ENCODE measurements around the gene HNF1B. TPM values are rescaled to one million over a fixed set of nuclear protein-coding genes. Genes with fewer than 3 reads are reported as not detected.

The HNF1B gene
- total and polyA plus RNA-seq, 2 donors (not counting 3 experiments of a cell fraction or from before 2014, with no cell fraction given) = not detected

GRCh38 chr17:37695726-37696125, 49.1 kb downstream of the HNF1B start:
- H2AFZ ChIP-seq (ENCODE audit: low read depth, low read length) = no peak overlapping the region
- TF ChIP-seq POLR2AphosphoS5 (IDR thresholded peaks at IDR 0.05; ENCODE audit: insufficient read depth, low read depth, low read length) (no peak), EZH2 (IDR thresholded peaks at IDR 0.05; ENCODE audit: borderline replicate concordance, low read depth, low read length, severe bottlenecking) (no peak), CTCF (IDR thresholded peaks at IDR 0.05; ENCODE audit: extremely low read depth in 1 of 2, insufficient read depth in 1 of 2, low read depth in 1 of 2, low read length in 2 of 2) (no peak), MAX (IDR thresholded peaks at IDR 0.05; ENCODE audit: insufficient read depth, insufficient read length) (no peak), GATA2 (IDR thresholded peaks at IDR 0.05; ENCODE audit: insufficient read depth, insufficient read length, low read depth, low read length) (no peak)
- intact Hi-C loops (cut with micrococcal nuclease) = no loop called here
- peaks cover 8 to 10% of the 10 kb centered on the region in 2 experiments for H3K27me3 ChIP-seq (ENCODE audit: control insufficient read depth in 2 of 2, insufficient read depth in 2 of 2, low read length in 2 of 2)
- no peak overlapping the region for H3K9ac ChIP-seq (replicated peaks; ENCODE audit: extremely low read depth, insufficient read depth, low read length)
- dilution Hi-C loops (cut with MboI; ENCODE audit: extremely low pct_ligation_motif_present, low sequenced_read_pairs) = no loop called here
- H3K9me1 ChIP-seq (replicated peaks; ENCODE audit: control insufficient read depth, extremely low read depth, insufficient read depth, low read length) = no peaks in the 10 kb centered on the region
- DNase-seq (ENCODE audit: low read depth, low spot score) (no peak), FAIRE-seq (no peak)
- CTCF ChIA-PET = no interaction called here
- no peaks in the 10 kb centered on the region for H3K36me3 ChIP-seq (ENCODE audit: control insufficient read depth in 2 of 2, extremely low read depth in 1 of 2, insufficient read depth in 2 of 2, low read length in 2 of 2)
- H3K27ac ChIP-seq (ENCODE audit: insufficient read depth, low read depth, low read length) = no peak overlapping the region
- no peaks in the 10 kb centered on the region for H3K79me2 ChIP-seq (ENCODE audit: control insufficient read depth, insufficient read depth, low read length)
- no peaks in the 10 kb centered on the region for H3K9me3 ChIP-seq (replicated peaks; ENCODE audit: control insufficient read depth, insufficient read depth, low read length)
- POLR2A ChIA-PET = no interaction called here
- no peaks in the 10 kb centered on the region for H4K20me1 ChIP-seq (replicated peaks; ENCODE audit: control insufficient read depth, extremely low read depth, insufficient read depth, low read length)
- H3K4me1 ChIP-seq (ENCODE audit: control insufficient read depth, extremely low read depth, insufficient read depth, low read length) = no peaks in the 10 kb centered on the region
- no TSS peak for BruUV-seq (replicated peaks)
- H3K4me3 ChIP-seq (replicated peaks in 1 of 3; ENCODE audit: insufficient read depth in 1 of 3, low read depth in 1 of 3, low read length in 3 of 3) = no peak overlapping the region
- no peak overlapping the region for H3K4me2 ChIP-seq (ENCODE audit: insufficient read depth, low read length)

- Histone ChIP-seq H3K4me2 (ENCODE audit: insufficient read depth, low read length) (no peak overlapping the region), H3K9me3 (replicated peaks; ENCODE audit: control insufficient read depth, insufficient read depth, low read length) (no peaks in the 10 kb centered on the region), H3K79me2 (ENCODE audit: control insufficient read depth, insufficient read depth, low read length) (no peaks in the 10 kb centered on the region), H3K9me1 (replicated peaks; ENCODE audit: control insufficient read depth, extremely low read depth, insufficient read depth, low read length) (no peaks in the 10 kb centered on the region), H3K27ac (ENCODE audit: insufficient read depth, low read depth, low read length) (no peak overlapping the region), H3K9ac (replicated peaks; ENCODE audit: extremely low read depth, insufficient read depth, low read length) (no peak overlapping the region), H3K27me3 (ENCODE audit: control insufficient read depth in 2 of 2, insufficient read depth in 2 of 2, low read length in 2 of 2) (peaks cover 5 to 9% of the 10 kb centered on the region in 2 experiments), H3K4me3 (replicated peaks in 1 of 3; ENCODE audit: insufficient read depth in 1 of 3, low read depth in 1 of 3, low read length in 3 of 3) (no peak overlapping the region), H2AFZ (ENCODE audit: low read depth, low read length) (no peak overlapping the region), H4K20me1 (replicated peaks; ENCODE audit: control insufficient read depth, extremely low read depth, insufficient read depth, low read length) (no peaks in the 10 kb centered on the region), H3K36me3 (ENCODE audit: control insufficient read depth in 2 of 2, extremely low read depth in 1 of 2, insufficient read depth in 2 of 2, low read length in 2 of 2) (no peaks in the 10 kb centered on the region), H3K4me1 (ENCODE audit: control insufficient read depth, extremely low read depth, insufficient read depth, low read length) (no peaks in the 10 kb centered on the region)
- DNase-seq (ENCODE audit: low read depth, low spot score) (no peak), FAIRE-seq (no peak)
- BruUV-seq (replicated peaks) = no TSS peak
- ChIA-PET CTCF (interaction anchor here (1.2 kb wide), 1 partner anchor 76 kb away, joined by 3 read pairs; no protein-coding TSS in a partner anchor), POLR2A (no interaction called here)
- dilution Hi-C loops (cut with MboI; ENCODE audit: extremely low pct_ligation_motif_present, low sequenced_read_pairs) = no loop called here
- TF ChIP-seq MYC (IDR thresholded peaks at IDR 0.05; ENCODE audit: low read depth, low read length) = no peak
- TF ChIP-seq CTCF (IDR thresholded peaks at IDR 0.05; ENCODE audit: extremely low read depth in 1 of 2, insufficient read depth in 1 of 2, low read depth in 1 of 2, low read length in 2 of 2) = no peak
- no peak for TF ChIP-seq POLR2A (IDR thresholded peaks at IDR 0.05; ENCODE audit: low read depth, low read length)
- no peak for TF ChIP-seq EZH2 (IDR thresholded peaks at IDR 0.05; ENCODE audit: borderline replicate concordance, low read depth, low read length, severe bottlenecking)
- TF ChIP-seq FOS (IDR thresholded peaks at IDR 0.05; ENCODE audit: borderline replicate concordance, insufficient read depth, low read length) = no peak
- TF ChIP-seq POLR2AphosphoS5 (IDR thresholded peaks at IDR 0.05; ENCODE audit: insufficient read depth, low read depth, low read length) = no peak
- no peak for TF ChIP-seq JUN (IDR thresholded peaks at IDR 0.05; ENCODE audit: borderline replicate concordance, insufficient read depth, insufficient read length, low read depth)
- TF ChIP-seq GATA2 (IDR thresholded peaks at IDR 0.05; ENCODE audit: insufficient read depth, insufficient read length, low read depth, low read length) = no peak
- TF ChIP-seq MAX (IDR thresholded peaks at IDR 0.05; ENCODE audit: insufficient read depth, insufficient read length) = no peak
- intact Hi-C loops (cut with micrococcal nuclease) = no loop called here
These were observed 50.1 kb downstream of the HNF1B start for GRCh38 chr17:37694734-37695133.

All from endothelial cell of umbilical vein (primary cell).